GM18498 (cell line): ENCODE measurements around the gene CCL23.

Experiments used
- ATAC-seq: cut with Tn5 transposase; IDR thresholded peaks from one replicate; pipeline ENCODE4 v1.9.1; 2021; ENCODE audit warnings: mild to moderate bottlenecking, moderate library complexity; ENCODE audit not compliant: unreplicated experiment

CCL23 gene

DNA sequence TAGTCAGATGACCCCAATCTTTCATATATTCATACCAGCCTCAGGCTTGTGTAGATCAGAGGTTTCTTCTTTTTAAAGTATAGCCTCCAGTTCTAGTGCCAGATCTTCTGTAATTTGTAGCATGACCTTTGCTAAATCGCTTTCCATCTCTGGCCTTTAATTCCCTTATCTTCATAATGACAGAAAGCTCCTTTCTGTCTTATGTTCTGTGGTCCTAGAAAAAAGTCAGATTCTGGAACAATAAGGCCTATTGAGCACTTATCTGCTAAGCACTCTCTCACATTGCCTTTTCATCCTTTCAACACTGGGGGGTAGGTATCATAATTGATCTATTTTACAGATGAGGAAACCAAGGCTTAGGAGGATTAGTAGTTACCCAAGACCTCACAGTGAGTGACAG, 45.7 kb downstream of the CCL23 start:
- no peak for ATAC-seq

GRCh38 chr17:35969558-35970380, 48.0 kb downstream of the CCL23 start:
- ATAC-seq, result no peak

DNA sequence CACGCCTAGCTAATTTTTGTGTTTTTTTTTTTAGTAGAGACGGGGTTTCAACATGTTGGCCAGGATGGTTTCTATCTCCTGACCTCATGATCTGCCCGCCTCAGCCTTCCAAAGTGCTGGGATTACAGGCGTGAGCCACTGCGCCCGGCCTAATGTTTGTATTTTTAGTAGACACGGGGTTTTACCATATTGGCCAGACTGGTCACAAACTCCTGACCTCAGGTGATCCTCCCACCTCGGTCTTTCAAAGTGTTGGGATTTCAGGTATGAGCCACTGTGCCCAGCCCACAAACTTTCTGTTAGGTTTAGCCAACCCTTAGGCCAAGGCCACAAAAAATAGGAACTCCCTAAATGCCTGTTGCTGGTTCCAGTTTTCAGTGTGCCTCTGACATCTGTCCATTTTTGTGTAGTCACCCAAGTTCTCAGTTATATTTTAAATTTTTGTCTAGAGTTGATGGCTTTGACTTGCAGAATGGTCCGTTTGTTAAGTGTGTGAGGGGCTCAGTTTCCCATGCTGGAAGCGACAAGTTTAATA, 49.2 kb downstream of the CCL23 start:
- ATAC-seq, result no peak

DNA sequence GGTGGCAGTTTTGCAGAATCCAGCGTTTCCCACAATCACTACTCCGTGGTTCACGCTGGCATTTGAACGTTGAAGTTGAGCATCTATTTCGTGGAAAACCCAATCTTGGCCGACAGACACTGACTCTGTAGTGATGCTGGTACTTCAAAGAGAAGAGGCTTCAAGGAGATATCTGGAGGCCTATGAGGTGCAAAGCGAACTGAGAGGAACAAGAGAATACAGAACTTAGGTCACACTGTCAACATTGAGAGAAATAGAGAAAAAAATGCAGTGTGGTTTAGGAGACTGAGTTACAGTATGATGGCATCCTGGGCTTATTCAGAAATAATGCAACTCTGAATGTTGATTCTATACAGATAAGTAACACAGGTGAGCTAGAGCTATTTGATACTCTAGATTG, 52.5 kb downstream of the CCL23 start:
- no peak for ATAC-seq

GRCh38 chr17:35963663-35964062, 54.1 kb downstream of the CCL23 start:
- no peak for ATAC-seq
